HG03442 (cell line): ENCODE data around the gene CTNND1.
"Not testable (repeated sequence)": the region's sequence is repeated elsewhere in the genome, so short reads cannot be mapped to it uniquely, and the experiment has no call there.

Source experiments
- ATAC-seq: cut with Tn5 transposase; IDR thresholded peaks from one replicate; pipeline ENCODE4 v1.9.1; 2021; ENCODE audit warnings: mild to moderate bottlenecking, moderate library complexity; ENCODE audit not compliant: unreplicated experiment

Gene CTNND1

DNA sequence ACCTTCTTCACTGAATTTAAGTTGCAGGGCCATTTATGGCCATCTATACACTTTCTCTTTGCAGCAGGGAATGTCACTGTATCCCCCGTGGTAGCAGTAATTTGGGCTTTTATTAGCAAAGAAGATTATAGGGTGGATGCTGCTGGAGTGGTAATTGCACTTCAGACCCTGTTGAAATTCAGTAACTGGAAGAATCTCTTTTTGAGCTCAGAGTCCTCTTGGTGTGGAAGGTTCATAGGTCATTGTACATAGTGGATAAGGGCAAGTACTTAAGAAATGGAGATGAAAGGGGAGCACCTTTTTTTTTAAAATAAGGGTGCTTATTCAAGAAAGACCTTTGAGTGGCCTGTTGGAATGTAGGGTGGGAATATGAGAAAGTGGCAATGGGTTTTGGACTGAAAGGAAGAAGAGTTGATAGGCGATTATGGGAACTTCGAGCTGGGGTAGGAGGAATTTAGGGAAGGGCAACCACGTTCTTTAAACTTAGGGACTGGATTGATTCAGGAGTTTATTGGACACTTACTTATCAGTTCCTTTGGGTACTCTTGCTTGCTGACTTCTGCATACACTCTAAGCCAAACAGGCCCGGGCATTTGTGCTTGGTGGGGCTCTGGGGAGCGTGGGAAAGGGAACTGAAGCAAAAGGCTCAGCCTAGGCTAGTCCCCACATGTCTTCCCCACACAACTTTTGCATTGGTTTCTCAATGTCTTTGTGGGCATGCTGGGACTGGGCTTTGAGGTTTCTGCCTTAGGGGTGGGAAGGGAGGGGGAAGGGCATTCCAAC lies 26.5 kb downstream of the CTNND1 start:
- peak; percentile 45 for ATAC-seq

DNA sequence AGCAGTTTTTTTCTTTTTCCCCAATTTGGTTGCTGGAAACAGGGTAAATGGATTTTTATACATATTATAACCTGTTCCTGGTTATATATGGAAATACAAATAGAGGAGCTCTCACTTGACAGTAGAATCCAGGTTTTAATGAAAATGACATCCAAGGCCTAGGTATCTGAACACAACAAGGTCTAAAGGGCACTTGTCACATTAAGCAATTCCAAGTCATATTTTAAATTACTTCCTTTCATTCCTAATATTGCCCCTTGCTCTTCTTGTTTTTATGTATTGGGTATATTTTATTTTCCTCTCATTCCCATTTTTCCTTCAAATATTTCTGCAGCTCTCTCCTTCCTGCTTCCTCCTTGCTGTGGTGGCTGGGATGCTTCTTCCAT lies 27.1 kb downstream of the CTNND1 start:
- ATAC-seq: no peak

DNA sequence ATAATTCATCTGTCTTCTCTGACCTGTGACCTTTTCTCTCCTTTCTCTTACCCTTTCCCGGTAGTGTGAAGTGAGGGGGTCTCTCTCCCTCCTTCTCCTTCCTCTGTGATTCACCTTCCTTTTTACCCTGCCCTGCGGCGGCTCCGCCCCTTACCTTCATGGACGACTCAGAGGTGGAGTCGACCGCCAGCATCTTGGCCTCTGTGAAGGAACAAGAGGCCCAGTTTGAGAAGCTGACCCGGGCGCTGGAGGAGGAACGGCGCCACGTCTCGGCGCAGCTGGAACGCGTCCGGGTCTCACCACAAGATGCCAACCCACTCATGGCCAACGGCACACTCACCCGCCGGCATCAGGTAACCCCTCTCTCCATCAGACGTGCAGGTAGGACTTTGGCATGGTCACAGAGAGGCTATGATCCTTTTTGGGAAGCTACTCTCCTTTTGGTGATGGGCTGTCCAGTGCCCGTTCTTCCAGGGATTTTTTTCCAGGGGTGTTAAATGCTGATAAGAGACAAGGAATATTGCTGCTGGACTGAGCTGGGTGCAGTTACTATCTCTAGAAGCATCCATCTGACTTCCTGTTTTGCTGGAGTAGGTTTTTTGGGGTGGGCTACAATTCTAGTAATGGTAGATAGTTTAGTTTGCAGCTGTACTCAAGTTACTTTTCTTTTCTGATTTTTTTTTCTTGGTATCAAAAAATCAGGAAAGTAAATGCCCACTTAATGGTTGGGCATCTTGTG lies 29.9 kb downstream of the CTNND1 start:
- ATAC-seq: no peak

DNA sequence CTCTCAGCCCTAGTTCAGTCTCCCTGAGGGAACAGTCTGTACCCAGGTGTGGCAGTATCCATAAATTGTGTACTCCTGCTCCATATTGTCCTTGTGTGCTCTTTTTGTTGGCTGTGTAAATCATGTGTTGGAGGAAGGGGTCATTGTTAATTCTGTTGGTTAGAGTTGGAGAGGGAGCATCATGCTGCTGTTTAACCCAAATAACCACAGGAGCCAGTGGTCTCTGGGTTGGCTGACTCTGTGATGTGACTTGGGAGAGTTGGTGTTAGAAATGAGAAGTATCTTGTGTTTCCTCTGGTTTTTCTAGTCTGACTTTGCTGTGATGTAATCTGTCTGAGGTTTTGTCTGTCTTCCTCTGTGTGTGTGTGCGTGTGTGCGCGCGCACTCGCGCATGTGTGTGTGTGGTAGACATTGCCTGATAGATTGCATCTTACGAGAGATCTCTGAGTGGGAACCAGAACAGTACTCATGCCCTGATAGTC lies 30.5 kb downstream of the CTNND1 start:
- ATAC-seq: peak; percentile 86

DNA sequence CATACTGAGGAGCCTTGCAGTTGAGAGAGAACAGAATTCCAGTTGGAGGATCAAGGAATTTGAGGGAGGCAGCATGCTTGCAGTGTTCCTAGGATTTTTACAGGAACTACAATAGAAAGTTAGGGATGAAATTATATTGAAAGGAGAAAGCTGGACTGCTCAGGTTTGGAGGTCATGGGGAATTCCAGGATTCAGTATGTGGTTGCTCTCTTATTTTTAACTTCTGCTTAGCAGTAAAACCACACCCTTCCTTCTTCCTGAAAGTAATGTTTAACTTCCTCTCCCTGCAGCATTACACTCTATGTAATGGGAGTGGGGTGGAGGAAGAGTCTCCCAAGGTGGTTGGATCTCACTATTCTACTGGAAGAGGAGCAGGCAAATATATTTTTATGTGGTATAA lies 31.3 kb downstream of the CTNND1 start:
- ATAC-seq: no peak

DNA sequence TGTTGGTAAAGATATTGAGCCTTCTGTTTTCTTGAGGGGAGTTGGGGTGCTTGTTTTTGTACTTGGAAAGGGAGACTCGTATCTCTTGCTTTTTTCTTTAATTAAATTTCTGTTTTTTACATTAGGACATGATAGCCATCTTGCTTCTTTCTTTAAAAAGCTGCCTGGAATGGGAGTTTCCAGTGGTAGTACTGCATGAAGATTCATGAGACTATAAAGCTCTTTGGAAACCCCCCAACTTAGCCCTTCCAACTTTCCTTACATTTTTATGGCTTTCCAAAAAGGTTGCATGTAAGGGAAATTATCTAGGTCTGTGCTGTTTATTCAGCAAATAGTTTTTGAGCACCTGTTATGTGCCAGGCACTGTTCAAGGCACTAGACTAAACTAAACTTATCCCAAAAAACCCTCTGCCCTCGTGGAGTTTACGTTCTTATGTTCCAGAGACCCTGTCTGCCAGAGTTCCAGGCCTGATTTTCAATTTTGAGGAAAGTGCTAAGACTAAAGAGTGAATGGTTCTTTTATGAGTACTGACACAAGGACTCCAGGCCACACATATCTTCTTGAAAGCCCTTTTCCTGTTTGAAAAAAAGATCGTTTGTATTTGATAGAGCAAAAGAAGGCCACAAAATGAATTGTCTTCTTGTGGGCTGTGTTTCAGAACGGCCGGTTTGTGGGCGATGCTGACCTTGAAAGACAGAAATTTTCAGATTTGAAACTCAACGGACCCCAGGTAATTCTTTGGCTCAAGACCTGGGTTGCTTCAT lies 31.9 kb downstream of the CTNND1 start:
- ATAC-seq: no peak

DNA sequence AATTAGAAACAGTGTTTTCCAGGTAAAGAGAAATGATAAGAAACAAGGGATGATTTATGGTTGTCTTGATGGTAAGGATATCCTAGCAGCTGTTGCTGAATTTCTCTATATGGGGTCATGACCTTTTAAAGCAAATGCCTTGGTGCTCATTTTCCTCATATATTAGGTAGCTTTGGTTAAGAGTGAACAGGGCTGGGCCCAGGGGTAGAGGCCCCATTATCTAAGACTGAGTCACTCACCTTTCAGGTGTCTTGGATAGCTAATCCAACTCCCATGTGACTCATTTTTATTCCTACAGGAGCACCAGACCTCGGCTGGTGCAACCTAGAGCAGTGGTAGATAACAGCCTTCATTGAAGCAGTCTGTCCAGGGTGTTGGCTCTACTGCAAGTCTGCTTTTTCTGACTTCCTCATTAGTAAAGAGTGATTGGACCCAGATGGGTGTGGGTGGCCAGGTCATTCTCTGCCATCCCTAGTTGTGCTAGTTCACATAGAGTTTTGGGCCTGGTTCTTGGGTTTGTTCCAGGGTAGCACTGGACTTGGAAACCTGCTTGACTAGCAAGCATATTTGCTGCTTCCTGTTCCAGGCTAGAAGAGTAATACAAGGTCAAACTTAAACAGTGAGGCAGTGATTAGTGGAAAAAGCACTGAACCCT lies 37.4 kb downstream of the CTNND1 start:
- no peak for ATAC-seq

DNA sequence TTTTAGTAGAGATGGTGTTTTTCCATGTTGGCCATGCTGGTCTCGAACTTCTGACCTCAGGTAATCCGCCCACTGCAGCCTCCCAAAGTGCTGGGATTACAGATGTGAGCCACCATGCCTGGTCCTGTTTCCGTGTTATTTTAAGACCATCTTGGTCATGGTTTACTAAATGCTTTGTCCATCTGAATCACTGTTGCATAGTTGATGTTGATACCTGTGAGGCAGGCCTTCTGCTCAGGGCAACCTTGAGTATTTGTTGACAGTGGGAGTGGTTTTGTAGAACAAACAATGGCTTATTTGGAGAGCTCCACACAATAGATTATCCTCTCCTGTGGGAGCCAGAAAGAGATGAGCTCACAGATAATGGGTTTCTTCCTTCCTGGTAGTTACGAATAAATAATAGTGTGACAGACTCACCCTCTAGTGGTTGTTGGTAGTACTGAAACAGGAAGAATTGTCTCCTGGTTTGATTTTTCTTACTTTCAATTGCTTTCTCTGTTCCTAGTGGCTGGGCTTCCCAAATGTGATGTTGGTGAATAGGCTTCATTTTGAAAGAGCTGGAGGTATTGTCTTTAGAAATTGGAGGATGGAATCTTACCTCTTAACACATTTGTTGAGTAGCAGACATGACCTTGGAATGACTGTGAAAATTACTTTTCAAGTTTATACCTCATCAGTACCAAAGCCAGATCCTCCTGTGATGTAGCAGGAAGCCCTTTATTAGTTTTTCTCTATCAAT lies 39.0 kb downstream of the CTNND1 start:
- ATAC-seq: peak; percentile 83

DNA sequence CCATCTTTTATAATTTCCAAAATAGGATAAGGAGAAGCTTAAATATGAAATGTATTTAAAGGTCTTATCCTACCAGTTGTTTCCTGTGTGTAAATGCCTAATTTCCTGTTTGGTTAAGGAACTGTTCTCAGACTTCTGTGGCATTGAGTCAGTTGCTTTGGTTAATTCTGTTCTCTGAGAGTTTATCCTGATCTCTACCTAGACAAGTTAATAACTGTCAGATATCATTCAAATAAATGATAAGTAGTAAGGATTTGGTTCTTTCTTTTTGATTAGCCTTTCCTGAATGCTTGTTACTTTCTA lies 39.5 kb downstream of the CTNND1 start:
- ATAC-seq: no peak

DNA sequence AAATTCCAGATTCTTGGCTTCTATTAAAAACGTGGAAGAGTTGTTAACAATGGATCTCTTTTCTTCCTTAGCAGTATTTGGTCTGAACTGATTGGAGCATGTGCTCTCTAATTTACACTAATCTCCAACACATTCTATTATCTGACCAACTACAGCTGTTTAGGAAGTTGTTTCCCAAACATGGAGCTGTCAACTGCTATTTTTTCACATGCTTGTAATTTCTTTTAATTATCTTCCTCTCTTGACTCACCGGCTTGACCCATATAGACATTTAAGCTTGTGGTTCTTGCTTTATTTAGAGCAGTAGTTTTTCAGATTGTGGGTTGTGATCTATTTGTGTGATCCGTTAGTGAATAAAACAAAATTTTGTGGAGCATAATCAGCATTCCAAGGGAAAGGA lies 40.8 kb downstream of the CTNND1 start:
- ATAC-seq: no peak

DNA sequence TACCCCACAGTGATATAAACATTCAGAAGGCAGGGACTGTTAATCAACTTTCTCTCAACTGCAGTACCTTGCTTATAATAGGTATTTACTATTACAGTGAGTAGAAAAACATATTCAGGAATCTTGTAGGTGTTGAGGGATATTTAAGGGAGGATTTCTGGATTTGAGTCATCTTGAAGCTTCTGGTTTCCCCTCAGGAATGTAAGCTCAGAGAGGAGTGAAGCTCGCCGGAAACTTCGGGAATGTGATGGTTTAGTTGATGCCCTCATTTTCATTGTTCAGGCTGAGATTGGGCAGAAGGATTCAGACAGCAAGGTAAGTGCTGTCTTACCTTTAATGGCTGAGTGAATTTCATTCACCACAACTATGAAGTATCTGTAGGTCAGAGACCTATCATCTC lies 42.9 kb downstream of the CTNND1 start:
- no peak for ATAC-seq

DNA sequence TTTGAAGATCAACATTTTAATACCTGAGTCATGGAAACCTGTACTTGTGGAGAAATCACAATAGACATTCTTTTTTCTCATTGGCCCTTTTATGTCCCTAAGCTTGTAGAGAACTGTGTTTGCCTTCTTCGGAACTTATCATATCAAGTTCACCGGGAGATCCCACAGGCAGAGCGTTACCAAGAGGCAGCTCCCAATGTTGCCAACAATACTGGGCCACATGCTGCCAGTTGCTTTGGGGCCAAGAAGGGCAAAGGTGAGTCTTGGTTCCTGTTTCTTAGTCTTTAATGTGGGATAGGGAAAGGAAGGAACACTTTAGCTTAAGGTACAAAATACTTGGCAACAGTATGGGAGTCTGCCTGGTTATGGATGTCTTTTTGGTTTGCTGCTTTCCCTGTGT lies 44.2 kb downstream of the CTNND1 start:
- no peak for ATAC-seq

DNA sequence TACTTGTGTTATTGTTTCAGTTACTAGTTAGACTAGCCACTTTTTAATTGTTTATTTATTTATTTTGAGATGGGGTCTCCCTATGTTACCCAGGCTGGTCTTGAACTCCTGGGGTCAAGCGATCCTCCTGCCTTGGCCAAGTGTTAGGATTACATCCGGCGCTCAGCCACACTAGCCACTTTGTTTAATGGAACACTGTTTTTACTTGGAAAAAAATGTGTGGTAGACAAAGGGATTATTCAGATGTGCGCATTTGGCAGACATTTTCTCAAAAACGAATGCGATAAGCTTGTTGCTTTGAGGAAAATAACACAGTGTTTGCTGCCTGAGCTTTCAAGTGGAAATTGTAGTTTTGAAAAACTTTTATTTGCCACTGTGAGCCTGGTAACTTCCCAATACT lies 51.0 kb downstream of the CTNND1 start:
- no peak for ATAC-seq

DNA sequence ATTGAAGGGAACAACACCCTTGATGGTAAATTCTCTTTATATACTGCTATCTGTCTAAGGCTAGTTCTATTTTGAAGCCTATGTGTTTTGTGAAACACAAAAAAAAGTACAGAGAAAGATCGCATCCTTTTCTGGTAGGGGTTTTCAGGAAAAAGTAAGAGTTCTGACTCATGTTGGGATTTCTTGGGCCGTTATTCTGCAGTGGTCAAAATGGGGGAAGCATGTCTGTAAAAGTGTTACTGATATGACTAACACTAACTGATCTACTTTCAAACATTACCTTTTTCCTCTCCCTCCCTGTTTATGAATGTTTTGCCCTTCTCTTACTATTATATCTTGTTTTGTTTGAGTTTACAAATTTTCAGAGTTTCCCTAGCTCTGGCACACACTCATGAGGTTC lies 53.9 kb downstream of the CTNND1 start:
- ATAC-seq: peak; percentile 87

DNA sequence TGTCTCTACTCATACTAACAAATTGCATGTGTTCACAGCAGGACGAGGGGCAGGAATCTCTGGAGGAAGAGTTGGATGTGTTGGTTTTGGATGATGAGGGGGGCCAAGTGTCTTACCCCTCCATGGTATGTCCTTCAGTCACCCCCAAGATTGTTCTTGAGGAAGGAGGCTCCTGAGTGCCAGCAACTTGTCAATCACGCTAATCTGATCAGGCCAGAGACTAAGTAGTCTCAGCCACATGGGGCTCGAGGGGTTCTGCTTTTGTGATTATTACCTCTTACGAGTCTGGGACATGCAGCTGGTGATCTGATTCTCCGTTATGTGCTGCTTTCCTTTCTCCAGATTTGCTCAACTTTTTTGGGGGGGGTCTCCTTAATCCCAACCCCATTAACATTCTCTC lies 54.3 kb downstream of the CTNND1 start:
- peak; percentile 18 for ATAC-seq

DNA sequence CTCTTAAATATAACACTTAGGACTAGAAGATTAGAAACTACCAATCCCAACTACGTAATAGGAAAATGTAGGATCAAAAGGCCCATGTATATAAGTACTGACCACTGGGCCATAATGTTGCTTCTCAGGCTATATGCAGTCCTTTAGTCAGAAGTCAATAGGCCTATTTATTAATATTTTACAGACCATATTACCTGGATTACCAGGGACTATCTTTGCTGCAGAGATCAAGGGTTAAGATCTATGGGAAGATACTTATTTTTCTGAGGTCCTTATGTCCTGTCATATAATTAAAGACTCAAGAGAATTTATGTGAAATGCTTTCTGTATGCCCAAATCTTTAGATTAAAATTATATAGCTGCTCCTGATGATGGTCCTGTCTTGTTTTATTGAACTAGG lies 57.2 kb downstream of the CTNND1 start:
- no peak for ATAC-seq

DNA sequence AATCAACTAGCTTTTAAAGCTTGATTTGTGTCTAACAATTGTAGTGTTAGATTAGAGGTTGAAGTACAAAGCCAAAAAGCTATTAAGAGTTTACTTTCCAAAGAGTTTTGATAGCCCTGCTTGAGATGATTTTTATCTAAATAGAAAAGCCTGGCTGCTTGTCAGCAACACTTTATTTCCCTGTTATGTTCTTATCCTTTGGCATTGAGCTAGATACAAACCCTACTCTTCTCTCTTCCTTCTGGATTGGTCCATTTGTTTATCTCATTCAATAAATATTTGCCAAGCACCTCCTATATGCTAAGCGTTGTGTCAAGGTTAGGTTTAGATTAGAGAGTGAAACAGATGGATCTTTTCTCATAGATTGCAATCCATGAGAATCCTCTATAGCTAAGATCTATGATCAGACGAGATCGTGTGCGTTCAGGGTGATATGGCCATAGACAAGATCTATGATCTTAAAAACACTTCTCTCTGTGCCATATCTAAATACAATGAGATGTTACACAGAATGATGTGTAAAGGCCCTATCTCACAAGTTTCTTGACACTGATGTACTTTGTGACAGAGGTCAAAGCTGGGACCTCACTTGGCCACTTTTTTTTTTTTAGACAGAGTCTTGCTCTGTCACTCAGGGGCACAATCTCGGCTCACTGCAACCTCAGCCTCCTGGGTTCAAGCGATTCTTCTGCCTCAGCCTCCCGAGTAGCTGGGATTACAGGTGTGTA lies 57.8 kb downstream of the CTNND1 start:
- ATAC-seq: no peak

DNA sequence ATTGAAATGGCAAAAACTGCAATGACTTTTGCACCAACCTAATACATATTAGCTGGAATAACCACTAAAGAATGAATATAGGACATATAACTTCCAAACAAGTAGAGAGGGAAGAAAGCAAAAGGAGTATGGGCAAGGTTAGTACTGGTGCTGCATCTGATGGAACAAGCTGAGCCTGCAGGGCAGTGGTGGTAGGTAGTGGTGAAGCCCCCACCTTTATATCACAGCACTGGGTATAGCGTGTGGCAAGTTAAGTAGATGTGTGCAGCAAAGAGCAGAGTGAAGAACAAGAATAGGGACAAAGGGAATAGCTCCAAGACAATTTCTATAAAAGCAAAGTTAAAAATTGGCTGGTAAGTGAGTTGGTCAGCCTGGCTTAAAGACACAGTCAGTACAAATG lies 62.3 kb downstream of the CTNND1 start:
- no peak for ATAC-seq

DNA sequence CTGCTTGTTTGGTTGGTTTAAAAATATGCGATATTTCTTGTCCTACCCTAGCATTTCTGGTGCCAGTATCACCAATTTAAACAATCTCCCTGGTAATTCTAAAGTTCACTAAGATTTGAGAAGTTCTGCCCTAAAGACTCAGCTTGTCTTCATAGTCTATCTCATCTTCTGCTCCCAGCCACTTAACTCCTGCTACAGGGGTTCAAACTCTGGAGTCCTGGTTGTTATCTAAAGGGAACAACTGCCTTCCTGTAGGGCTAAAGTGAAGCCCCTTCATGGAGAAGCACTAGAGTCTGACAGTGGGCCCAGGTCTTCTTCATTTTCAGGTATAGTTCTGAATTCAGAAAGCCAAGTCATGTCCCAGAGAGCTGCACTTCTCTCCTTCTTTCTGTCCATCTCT lies 73.2 kb downstream of the CTNND1 start:
- ATAC-seq: no peak

DNA sequence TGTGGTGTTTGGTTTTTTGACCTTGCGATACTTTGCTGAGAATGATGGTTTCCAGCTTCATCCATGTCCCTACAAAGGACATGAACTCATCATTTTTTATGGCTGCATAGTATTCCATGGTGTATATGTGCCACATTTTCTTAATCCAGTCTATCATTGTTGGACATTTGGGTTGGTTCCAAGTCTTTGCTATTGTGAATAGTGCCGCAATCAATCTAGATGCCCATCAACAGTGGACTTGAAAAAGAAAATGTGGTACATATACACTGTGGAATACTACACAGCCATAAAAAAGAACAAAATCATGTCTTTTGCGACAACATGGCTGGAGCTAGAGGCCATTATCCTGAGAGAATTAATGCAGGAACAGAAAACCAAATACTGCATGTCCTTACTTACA lies 77.0 kb downstream of the CTNND1 start:
- ATAC-seq: not testable (repeated sequence)
